AG08396 (cell line): ENCODE results near the gene KLHL34.

ENCODE experiments used
- DNase-seq: peaks from one replicate; pipeline ENCODE4 v3.0.0; 2012; ENCODE audit warnings: low spot score, mixed read lengths

The KLHL34 gene

GRCh38 chrX:21655901-21656586 lies 2.1 kb downstream of the KLHL34 start:
- no peak for DNase-seq

GRCh38 chrX:21645886-21646285 lies 12.2 kb downstream of the KLHL34 start:
- DNase-seq, result no peak

- DNase-seq, result no peak
Observed at GRCh38 chrX:21645431-21645830, 12.7 kb downstream of the KLHL34 start.

GRCh38 chrX:21639775-21640174 lies 18.4 kb downstream of the KLHL34 start:
- no peak for DNase-seq

- DNase-seq, result peak; percentile 41
Observed at GRCh38 chrX:21638311-21638710, 19.8 kb downstream of the KLHL34 start.

GRCh38 chrX:21632027-21632426 lies 26.1 kb downstream of the KLHL34 start:
- no peak for DNase-seq

- no peak for DNase-seq
Observed at GRCh38 chrX:21623778-21624501, 34.2 kb downstream of the KLHL34 start.

GRCh38 chrX:21620234-21620633 lies 37.9 kb downstream of the KLHL34 start:
- DNase-seq, result no peak

GRCh38 chrX:21616386-21616785 lies 41.7 kb downstream of the KLHL34 start:
- no peak for DNase-seq

- DNase-seq, result no peak
Observed at GRCh38 chrX:21612154-21612553, 46.0 kb downstream of the KLHL34 start.

- no peak for DNase-seq
Observed at GRCh38 chrX:21610168-21610567, 48.0 kb downstream of the KLHL34 start.

GRCh38 chrX:21606002-21606401 lies 52.1 kb downstream of the KLHL34 start:
- DNase-seq, result no peak
